Effector memory CD4-positive, alpha-beta T cell (primary cell): Measurements from ENCODE around the gene NLGN4Y.

Experiments used
- DNase-seq, 3 donors: peaks; one replicate each; pipeline ENCODE4 v3.0.0-alpha.2; 2020
- H3K27ac ChIP-seq: 2 replicates; pipeline ENCODE4 v1.7.0; 2013; ENCODE audit warnings: mild to moderate bottlenecking, low read length, moderate library complexity; ENCODE audit not compliant: insufficient read depth, poor library complexity, severe bottlenecking
- H3K27me3 ChIP-seq: replicated peaks from 2 replicates; pipeline ENCODE4 v1.7.0; 2013; ENCODE audit warnings: mild to moderate bottlenecking, low read length; ENCODE audit not compliant: insufficient read depth, control insufficient read depth, poor library complexity, severe bottlenecking
- H3K36me3 ChIP-seq: 2 replicates; pipeline ENCODE4 v1.7.0; 2013; ENCODE audit warnings: mild to moderate bottlenecking, low read length, moderate library complexity; ENCODE audit not compliant: control insufficient read depth, insufficient read depth
- H3K4me1 ChIP-seq: 2 replicates; pipeline ENCODE4 v1.7.0; 2013; ENCODE audit warnings: low read length, mild to moderate bottlenecking; ENCODE audit not compliant: control insufficient read depth, insufficient read depth, poor library complexity, severe bottlenecking
- H3K4me3 ChIP-seq: 2 replicates; pipeline ENCODE4 v1.7.0; 2013; ENCODE audit warnings: low read length, low read depth, mild to moderate bottlenecking; ENCODE audit not compliant: insufficient read depth, poor library complexity, severe bottlenecking
- H3K9me3 ChIP-seq: 2 replicates; pipeline ENCODE4 v1.7.0; 2013; ENCODE audit warnings: mild to moderate bottlenecking, low read length, moderate library complexity; ENCODE audit not compliant: control insufficient read depth

The NLGN4Y gene

GRCh38 chrY:14763600-14763999 lies 239.3 kb downstream of the NLGN4Y start:
- Histone ChIP-seq H3K9me3 (no peaks in the 10 kb centered on the region), H3K4me3 (no peak overlapping the region), H3K4me1 (no peaks in the 10 kb centered on the region), H3K27me3 (no peaks in the 10 kb centered on the region), H3K36me3 (no peaks in the 10 kb centered on the region), H3K27ac (no peak overlapping the region)
- no peak for DNase-seq

- H3K36me3 ChIP-seq = no peaks in the 10 kb centered on the region
- H3K27me3 ChIP-seq = no peaks in the 10 kb centered on the region
- no peak overlapping the region for H3K27ac ChIP-seq
- DNase-seq = no peak
- no peaks in the 10 kb centered on the region for H3K4me1 ChIP-seq
- no peaks in the 10 kb centered on the region for H3K9me3 ChIP-seq
- H3K4me3 ChIP-seq = no peak overlapping the region
Measured at GRCh38 chrY:14778208-14778607, 253.9 kb downstream of the NLGN4Y start.

- no peak overlapping the region for H3K27ac ChIP-seq
- no peak overlapping the region for H3K4me3 ChIP-seq
- no peaks in the 10 kb centered on the region for H3K9me3 ChIP-seq
- DNase-seq = no peak
- no peaks in the 10 kb centered on the region for H3K36me3 ChIP-seq
- no peaks in the 10 kb centered on the region for H3K27me3 ChIP-seq
- H3K4me1 ChIP-seq = no peaks in the 10 kb centered on the region
Measured at GRCh38 chrY:14793104-14793503, 268.8 kb downstream of the NLGN4Y start.

GRCh38 chrY:14793674-14794073 lies 269.3 kb downstream of the NLGN4Y start:
- H3K9me3 ChIP-seq = no peaks in the 10 kb centered on the region
- no peaks in the 10 kb centered on the region for H3K4me1 ChIP-seq
- no peaks in the 10 kb centered on the region for H3K36me3 ChIP-seq
- no peak for DNase-seq
- H3K4me3 ChIP-seq = no peak overlapping the region
- no peak overlapping the region for H3K27ac ChIP-seq
- H3K27me3 ChIP-seq = no peaks in the 10 kb centered on the region

- no peak for DNase-seq
- no peaks in the 10 kb centered on the region for H3K9me3 ChIP-seq
Measured at GRCh38 chrY:14798010-14798409, 273.7 kb downstream of the NLGN4Y start.

GRCh38 chrY:14801096-14801495 lies 276.8 kb downstream of the NLGN4Y start:
- Histone ChIP-seq H3K27me3 (no peaks in the 10 kb centered on the region), H3K4me1 (no peaks in the 10 kb centered on the region), H3K36me3 (no peaks in the 10 kb centered on the region), H3K27ac (no peak overlapping the region), H3K4me3 (no peak overlapping the region), H3K9me3 (no peaks in the 10 kb centered on the region)
- DNase-seq = no peak

More at GRCh38 chrY:14798010-14798409, 273.7 kb downstream of the NLGN4Y start:
- Histone ChIP-seq H3K4me3 (no peak overlapping the region), H3K36me3 (no peaks in the 10 kb centered on the region), H3K4me1 (no peaks in the 10 kb centered on the region), H3K27ac (no peak overlapping the region), H3K27me3 (no peaks in the 10 kb centered on the region)

GRCh38 chrY:14802125-14802524 lies 277.8 kb downstream of the NLGN4Y start:
- DNase-seq = no peak
- no peaks in the 10 kb centered on the region for H3K36me3 ChIP-seq

GRCh38 chrY:14804041-14804440 lies 279.7 kb downstream of the NLGN4Y start:
- DNase-seq = no peak
- H3K9me3 ChIP-seq = no peaks in the 10 kb centered on the region
- no peaks in the 10 kb centered on the region for H3K4me1 ChIP-seq
- no peak overlapping the region for H3K27ac ChIP-seq
- no peaks in the 10 kb centered on the region for H3K36me3 ChIP-seq
- H3K27me3 ChIP-seq = no peaks in the 10 kb centered on the region
- H3K4me3 ChIP-seq = no peak overlapping the region

More at GRCh38 chrY:14802125-14802524, 277.8 kb downstream of the NLGN4Y start:
- Histone ChIP-seq H3K27me3 (no peaks in the 10 kb centered on the region), H3K27ac (no peak overlapping the region), H3K9me3 (no peaks in the 10 kb centered on the region), H3K4me1 (no peaks in the 10 kb centered on the region), H3K4me3 (no peak overlapping the region)

GRCh38 chrY:14818452-14818851 lies 294.1 kb downstream of the NLGN4Y start:
- H3K27ac ChIP-seq = no peak overlapping the region
- H3K4me3 ChIP-seq = no peak overlapping the region
- DNase-seq = no peak
- H3K27me3 ChIP-seq = no peaks in the 10 kb centered on the region
- H3K4me1 ChIP-seq = no peaks in the 10 kb centered on the region
- H3K9me3 ChIP-seq = no peaks in the 10 kb centered on the region
- no peaks in the 10 kb centered on the region for H3K36me3 ChIP-seq

GRCh38 chrY:14822201-14822600 lies 297.9 kb downstream of the NLGN4Y start:
- H3K27me3 ChIP-seq = no peaks in the 10 kb centered on the region
- no peaks in the 10 kb centered on the region for H3K36me3 ChIP-seq
- no peak overlapping the region for H3K27ac ChIP-seq
- no peak overlapping the region for H3K4me3 ChIP-seq
- DNase-seq = no peak
- no peaks in the 10 kb centered on the region for H3K9me3 ChIP-seq
- no peaks in the 10 kb centered on the region for H3K4me1 ChIP-seq

- no peak for DNase-seq
- Histone ChIP-seq H3K27me3 (no peaks in the 10 kb centered on the region), H3K4me3 (no peak overlapping the region), H3K36me3 (no peaks in the 10 kb centered on the region), H3K27ac (no peak overlapping the region), H3K9me3 (no peaks in the 10 kb centered on the region), H3K4me1 (no peaks in the 10 kb centered on the region)
Measured at GRCh38 chrY:14822906-14823305, 298.6 kb downstream of the NLGN4Y start.
